Measurements from ENCODE around the gene UNC79.
A peak's percentile ranks its signal among the peaks of the same experiment; 100 is the strongest.

The UNC79 gene

DNA sequence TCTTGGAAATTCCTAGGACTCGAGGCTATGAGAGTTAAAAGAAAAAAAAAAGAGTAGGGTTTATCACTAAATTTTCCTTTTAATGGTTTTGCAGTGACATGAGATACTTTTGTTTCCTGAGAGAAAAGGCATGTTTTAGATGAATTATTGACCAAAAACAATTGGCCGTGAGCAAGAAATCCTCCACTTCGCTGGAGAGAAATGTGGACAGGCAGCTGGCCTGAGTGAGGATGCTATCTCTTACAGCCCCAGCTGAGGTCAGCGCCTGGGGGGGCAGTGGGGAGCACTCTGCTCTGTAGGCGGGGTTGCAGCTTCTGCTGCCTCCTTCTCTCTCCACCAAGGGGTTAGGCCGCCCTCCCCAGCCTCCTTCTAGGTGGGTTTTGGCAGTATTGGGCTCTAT, 302.9 kb downstream of the UNC79 start:
- Histone ChIP-seq H2AFZ (no peak overlapping the region), H3K4me3 (ENCODE audit: low read depth, low read length) (no peak overlapping the region), H3K9me3 (ENCODE audit: control insufficient read depth, low read length) (no peaks in the 10 kb centered on the region), H3K9ac (no peak overlapping the region), H3K36me3 (ENCODE audit: control insufficient read depth, insufficient read depth, low read length) (no peaks in the 10 kb centered on the region), H3K4me1 (no peaks in the 10 kb centered on the region), H3K27me3 (ENCODE audit: control insufficient read depth, insufficient read depth, low read length) (no peaks in the 10 kb centered on the region), H3K27ac (no peak overlapping the region), H3K79me2 (no peaks in the 10 kb centered on the region), H3K4me2 (ENCODE audit: low read length) (no peak overlapping the region)
- TF ChIP-seq, protein P1, sequence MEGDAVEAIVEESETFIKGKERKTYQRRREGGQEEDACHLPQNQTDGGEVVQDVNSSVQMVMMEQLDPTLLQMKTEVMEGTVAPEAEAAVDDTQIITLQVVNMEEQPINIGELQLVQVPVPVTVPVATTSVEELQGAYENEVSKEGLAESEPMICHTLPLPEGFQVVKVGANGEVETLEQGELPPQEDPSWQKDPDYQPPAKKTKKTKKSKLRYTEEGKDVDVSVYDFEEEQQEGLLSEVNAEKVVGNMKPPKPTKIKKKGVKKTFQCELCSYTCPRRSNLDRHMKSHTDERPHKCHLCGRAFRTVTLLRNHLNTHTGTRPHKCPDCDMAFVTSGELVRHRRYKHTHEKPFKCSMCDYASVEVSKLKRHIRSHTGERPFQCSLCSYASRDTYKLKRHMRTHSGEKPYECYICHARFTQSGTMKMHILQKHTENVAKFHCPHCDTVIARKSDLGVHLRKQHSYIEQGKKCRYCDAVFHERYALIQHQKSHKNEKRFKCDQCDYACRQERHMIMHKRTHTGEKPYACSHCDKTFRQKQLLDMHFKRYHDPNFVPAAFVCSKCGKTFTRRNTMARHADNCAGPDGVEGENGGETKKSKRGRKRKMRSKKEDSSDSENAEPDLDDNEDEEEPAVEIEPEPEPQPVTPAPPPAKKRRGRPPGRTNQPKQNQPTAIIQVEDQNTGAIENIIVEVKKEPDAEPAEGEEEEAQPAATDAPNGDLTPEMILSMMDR (IDR thresholded peaks at IDR 0.05), result no peak

DNA sequence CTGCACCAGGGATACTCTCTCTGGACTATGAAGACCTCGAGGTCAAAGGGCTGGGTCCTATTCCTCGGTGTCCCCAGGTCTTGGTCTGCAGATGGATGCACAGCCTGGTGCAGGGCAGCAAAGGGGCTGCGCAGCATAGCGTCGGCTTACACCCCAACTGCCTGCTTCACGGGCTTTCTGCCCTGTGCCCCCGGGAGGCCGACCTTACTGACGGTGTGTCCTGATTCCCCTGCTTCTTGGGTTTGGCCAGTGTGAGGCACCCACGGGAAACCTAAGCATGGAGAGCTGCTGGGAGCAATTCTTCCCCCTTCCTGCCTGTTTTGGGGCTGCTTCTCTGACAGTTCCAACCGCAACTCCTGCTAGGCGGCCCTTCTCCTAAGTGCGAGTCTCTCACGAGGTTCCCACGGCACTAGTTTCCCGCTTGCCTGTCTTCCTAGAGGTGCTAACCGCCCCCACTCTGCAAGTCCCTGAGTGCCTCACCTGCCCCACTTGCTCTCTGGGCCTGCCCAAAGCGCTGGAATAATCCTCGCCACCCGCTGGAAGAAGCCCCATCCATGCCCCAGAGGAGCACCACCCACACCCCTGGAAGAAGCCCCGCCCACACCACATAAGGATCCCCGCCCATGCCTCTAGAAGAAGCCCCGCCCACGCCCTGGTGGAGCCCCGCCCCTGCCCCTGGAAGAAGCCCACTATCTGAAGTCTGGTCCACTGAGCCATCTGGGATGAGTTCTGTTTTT, 303.5 kb downstream of the UNC79 start:
- no peak overlapping the region for H3K4me3 ChIP-seq (ENCODE audit: low read depth, low read length)
- H3K9ac ChIP-seq, result no peak overlapping the region
- H3K79me2 ChIP-seq, result no peaks in the 10 kb centered on the region
- H2AFZ ChIP-seq, result no peak overlapping the region
- H3K4me2 ChIP-seq (ENCODE audit: low read length), result no peak overlapping the region
- H3K36me3 ChIP-seq (ENCODE audit: control insufficient read depth, insufficient read depth, low read length), result no peaks in the 10 kb centered on the region
- H3K27me3 ChIP-seq (ENCODE audit: control insufficient read depth, insufficient read depth, low read length), result no peaks in the 10 kb centered on the region
- H3K4me1 ChIP-seq, result no peaks in the 10 kb centered on the region
- TF ChIP-seq, protein P1 (IDR thresholded peaks at IDR 0.05), result no peak
- H3K27ac ChIP-seq, result no peak overlapping the region
- no peaks in the 10 kb centered on the region for H3K9me3 ChIP-seq (ENCODE audit: control insufficient read depth, low read length)

- no peaks in the 10 kb centered on the region for H3K36me3 ChIP-seq (ENCODE audit: control insufficient read depth, insufficient read depth, low read length)
- no peaks in the 10 kb centered on the region for H3K79me2 ChIP-seq
- H3K9me3 ChIP-seq (ENCODE audit: control insufficient read depth, low read length), result no peaks in the 10 kb centered on the region
- no peak overlapping the region for H3K9ac ChIP-seq
- no peak overlapping the region for H3K4me2 ChIP-seq (ENCODE audit: low read length)
- H3K27ac ChIP-seq, result no peak overlapping the region
- no peaks in the 10 kb centered on the region for H3K4me1 ChIP-seq
- H3K4me3 ChIP-seq (ENCODE audit: low read depth, low read length), result no peak overlapping the region
- H2AFZ ChIP-seq, result no peak overlapping the region
- H3K27me3 ChIP-seq (ENCODE audit: control insufficient read depth, insufficient read depth, low read length), result no peaks in the 10 kb centered on the region
- TF ChIP-seq, protein P1 (IDR thresholded peaks at IDR 0.05), result no peak
These were observed 304.5 kb downstream of the UNC79 start for GRCh38 chr14:93735206-93735605.

DNA sequence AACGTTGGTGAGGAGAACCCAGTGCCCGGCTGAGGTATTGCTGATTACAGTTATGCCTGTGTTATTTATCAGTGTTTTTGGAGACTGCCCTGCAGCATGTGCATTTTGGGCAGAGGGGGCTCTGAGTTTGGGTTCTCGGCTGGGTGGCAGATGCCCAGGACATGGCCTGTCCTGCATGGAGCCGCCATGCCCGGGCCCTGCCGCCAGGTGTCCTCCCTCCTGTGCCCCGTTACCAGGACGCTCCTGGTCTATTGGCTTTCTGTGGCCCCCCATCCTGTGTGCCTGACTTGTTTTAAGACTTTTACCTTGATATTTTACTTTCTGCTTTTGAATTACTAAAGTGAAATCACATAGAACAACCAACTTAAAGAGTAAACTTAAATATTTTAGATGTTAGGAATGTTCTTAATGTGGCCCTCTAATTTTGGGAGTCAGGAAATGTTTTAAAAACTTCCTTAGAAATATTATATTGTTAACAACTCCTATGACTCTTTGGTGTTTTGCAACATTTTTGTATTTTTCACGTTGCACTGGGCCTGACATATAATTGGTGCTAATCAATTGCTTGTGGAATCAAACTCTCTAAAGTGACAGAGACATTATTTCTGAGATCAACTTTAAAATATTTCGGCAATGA, 305.8 kb downstream of the UNC79 start:
- H3K4me1 ChIP-seq, result no peaks in the 10 kb centered on the region
- no peak overlapping the region for H2AFZ ChIP-seq
- H3K9me3 ChIP-seq (ENCODE audit: control insufficient read depth, low read length), result no peaks in the 10 kb centered on the region
- no peaks in the 10 kb centered on the region for H3K27me3 ChIP-seq (ENCODE audit: control insufficient read depth, insufficient read depth, low read length)
- no peak overlapping the region for H3K27ac ChIP-seq
- no peak overlapping the region for H3K9ac ChIP-seq
- no peaks in the 10 kb centered on the region for H3K79me2 ChIP-seq
- no peak overlapping the region for H3K4me3 ChIP-seq (ENCODE audit: low read depth, low read length)
- TF ChIP-seq, protein P1 (IDR thresholded peaks at IDR 0.05), result peak; percentile 49
- H3K36me3 ChIP-seq (ENCODE audit: control insufficient read depth, insufficient read depth, low read length), result no peaks in the 10 kb centered on the region
- no peak overlapping the region for H3K4me2 ChIP-seq (ENCODE audit: low read length)
